ENCODE results near the gene TRH.

The TRH gene

DNA sequence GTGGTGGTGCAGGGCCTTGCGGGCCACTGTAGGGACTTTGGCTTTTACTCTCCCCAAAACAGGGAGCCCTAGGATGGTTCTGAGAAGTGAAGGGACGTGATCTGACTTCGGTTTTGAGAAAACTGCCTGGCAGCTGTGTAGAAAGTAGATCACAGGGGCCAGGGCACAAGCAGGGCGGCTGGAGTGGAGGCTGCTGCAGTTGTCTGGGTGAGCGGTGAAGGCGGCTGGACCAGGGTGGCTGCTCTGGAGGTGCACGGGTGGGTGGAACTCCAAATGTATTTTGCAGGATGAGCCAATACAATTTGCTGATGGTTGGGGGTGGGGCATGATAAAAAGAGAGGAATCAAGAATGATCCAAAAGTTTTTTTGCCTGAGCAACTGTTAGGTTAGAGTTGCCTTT is 29.8 kb upstream of the TRH start:
- H3K4me2 ChIP-seq (ENCODE audit: low read length) = no peak overlapping the region
- H3K4me1 ChIP-seq (ENCODE audit: control insufficient read depth, insufficient read depth, low read length) = no peaks in the 10 kb centered on the region
- no peaks in the 10 kb centered on the region for H3K36me3 ChIP-seq (ENCODE audit: insufficient read depth, low read length)
- H3K9me3 ChIP-seq (replicated peaks; ENCODE audit: low read length) = no peaks in the 10 kb centered on the region
- peaks cover 57% of the 10 kb centered on the region for H3K27me3 ChIP-seq (ENCODE audit: control insufficient read depth, insufficient read depth, low read length)
- H3K4me3 ChIP-seq (ENCODE audit: low read length) = no peak overlapping the region
- H3K9ac ChIP-seq (ENCODE audit: low read depth, low read length) = no peak overlapping the region

DNA sequence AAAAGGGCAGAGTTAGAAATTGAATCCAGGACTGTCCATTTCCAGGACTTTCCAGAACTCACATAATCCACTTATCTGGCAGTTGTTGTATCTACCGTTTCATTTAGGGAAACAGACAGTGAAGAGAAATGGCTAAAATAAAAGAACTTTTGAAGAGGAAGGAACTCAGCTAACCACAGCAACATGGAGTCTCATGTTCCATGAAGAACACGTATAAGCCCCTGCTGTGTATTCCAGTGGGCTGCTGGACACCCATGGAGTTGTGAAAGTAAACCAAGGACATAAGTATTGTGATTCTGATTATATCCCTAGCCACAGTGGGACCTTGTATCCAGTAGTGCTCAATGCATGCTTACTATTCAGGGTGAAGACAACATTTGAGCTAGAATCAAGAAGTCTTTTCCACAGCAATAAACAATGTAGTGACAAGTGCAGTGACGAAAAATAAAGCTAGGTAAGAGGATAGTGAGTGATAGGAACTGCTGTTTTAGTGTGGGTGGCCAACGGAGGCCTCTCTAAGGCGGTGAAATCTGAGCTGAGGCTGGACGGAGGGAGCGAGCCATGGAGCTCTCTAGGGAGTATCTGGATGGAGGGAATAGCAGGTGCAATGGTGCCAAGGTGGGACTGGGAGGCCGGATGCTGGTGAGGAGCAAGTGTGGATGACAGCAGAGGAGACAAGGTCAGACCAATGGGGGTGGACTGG is 26.8 kb upstream of the TRH start:
- Histone ChIP-seq H3K27me3 (ENCODE audit: control insufficient read depth, insufficient read depth, low read length) (peaks cover 60% of the 10 kb centered on the region), H3K36me3 (ENCODE audit: insufficient read depth, low read length) (no peaks in the 10 kb centered on the region), H3K9ac (ENCODE audit: low read depth, low read length) (no peak overlapping the region), H3K4me2 (ENCODE audit: low read length) (no peak overlapping the region), H3K9me3 (replicated peaks; ENCODE audit: low read length) (no peaks in the 10 kb centered on the region), H3K4me1 (ENCODE audit: control insufficient read depth, insufficient read depth, low read length) (no peaks in the 10 kb centered on the region), H3K4me3 (ENCODE audit: low read length) (no peak overlapping the region)

DNA sequence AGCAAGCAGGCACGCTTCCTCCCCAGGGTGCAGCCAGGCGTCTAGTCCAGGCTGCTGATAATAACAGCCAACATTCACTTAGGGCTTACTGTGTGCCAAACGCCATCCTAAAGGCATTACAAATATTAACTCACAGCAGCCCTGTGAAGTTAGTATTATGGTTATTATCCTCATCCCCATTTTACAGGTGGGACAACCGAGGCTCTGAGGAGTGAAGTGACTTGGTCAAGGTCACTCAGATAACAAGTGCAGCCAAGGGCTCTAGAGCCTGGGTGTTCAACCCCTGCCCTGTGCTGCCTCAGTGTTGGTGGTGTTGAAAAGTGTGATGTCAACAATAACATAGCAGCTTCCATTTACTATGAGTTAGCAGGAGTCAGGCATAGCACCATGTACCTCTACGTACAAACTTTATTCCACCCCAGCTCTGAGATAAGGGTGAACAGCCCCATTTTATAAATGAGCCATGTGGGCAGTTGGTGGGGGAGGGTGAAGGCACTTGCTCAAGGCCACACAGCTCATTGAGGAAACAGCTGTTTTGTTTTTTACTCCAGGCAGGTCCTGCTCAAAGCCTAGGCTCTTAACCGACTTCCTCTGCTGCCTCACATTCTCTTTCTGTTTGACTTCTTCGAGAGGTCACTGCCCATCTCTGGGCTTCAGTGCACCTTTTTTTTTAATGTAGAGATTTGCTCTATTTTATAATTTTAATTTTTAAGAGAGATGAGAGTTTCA is 24.0 kb upstream of the TRH start:
- Histone ChIP-seq H3K4me3 (ENCODE audit: low read length) (no peak overlapping the region), H3K9me3 (replicated peaks; ENCODE audit: low read length) (no peaks in the 10 kb centered on the region), H3K4me1 (ENCODE audit: control insufficient read depth, insufficient read depth, low read length) (no peaks in the 10 kb centered on the region), H3K36me3 (ENCODE audit: insufficient read depth, low read length) (no peaks in the 10 kb centered on the region), H3K4me2 (ENCODE audit: low read length) (no peak overlapping the region), H3K9ac (ENCODE audit: low read depth, low read length) (no peak overlapping the region), H3K27me3 (ENCODE audit: control insufficient read depth, insufficient read depth, low read length) (peaks cover 68% of the 10 kb centered on the region)

DNA sequence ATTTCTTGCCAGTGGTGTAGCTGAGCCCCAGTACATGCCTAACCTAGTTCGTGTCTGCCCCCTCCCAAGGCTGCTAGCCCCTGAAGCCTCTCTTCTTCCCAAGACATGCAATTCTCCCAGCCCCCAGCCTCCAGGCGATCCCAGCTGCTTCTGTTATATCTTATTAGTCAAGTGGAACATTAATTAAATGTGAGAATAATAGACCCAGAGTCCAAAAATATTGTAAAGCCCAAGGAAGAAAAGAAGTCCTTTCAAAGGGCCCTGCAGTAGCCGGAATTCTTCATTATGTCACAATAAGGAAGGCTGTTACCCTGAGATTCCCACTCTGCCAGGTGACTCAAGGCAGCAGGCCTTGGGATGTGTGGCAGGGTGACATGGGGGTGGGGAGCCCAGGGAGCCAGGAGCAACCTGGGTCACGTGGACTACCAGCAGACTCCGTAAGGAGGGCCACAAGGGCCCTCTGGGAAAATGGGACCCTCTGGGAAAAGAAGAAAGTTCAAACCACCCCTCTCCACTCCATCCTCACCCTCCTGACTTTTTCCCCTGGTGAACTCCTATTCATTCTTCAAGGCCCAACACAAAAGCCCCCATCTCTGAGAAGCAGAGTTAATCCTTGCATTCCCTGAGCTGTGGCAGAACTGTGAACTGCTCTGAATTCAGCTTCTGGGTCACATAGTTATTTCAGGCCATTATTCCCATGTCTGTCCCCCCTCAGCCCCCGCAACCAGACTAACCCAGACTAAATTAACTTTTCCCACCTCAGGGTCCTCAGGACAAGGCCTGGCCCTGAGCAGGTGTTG is 21.8 kb upstream of the TRH start:
- Histone ChIP-seq H3K4me2 (ENCODE audit: low read length) (no peak overlapping the region), H3K27me3 (ENCODE audit: control insufficient read depth, insufficient read depth, low read length) (peaks cover 62% of the 10 kb centered on the region), H3K4me3 (ENCODE audit: low read length) (no peak overlapping the region), H3K4me1 (ENCODE audit: control insufficient read depth, insufficient read depth, low read length) (no peaks in the 10 kb centered on the region), H3K9ac (ENCODE audit: low read depth, low read length) (no peak overlapping the region), H3K9me3 (replicated peaks; ENCODE audit: low read length) (no peaks in the 10 kb centered on the region), H3K36me3 (ENCODE audit: insufficient read depth, low read length) (no peaks in the 10 kb centered on the region)

DNA sequence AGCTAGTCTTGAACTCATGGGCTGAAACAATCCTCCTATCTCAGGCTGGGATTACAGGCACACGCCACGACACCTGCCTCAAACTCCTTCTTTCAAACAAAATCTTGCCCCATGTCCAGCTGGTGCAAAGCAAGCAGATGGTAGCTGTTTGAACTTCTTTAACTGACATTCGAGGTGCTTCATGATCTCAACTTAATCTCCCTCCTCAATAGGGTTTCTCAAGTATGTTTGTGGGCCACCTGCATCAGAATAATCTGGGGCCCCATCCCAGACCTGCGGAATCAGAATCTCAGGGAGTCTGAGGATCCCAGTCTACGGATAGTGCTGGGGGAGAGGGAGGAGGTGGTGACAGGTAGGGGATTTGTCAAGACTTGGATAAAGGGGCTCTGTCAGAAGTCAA is 20.9 kb upstream of the TRH start:
- Histone ChIP-seq H3K36me3 (ENCODE audit: insufficient read depth, low read length) (no peaks in the 10 kb centered on the region), H3K4me3 (ENCODE audit: low read length) (no peak overlapping the region), H3K9me3 (replicated peaks; ENCODE audit: low read length) (no peaks in the 10 kb centered on the region), H3K4me2 (ENCODE audit: low read length) (no peak overlapping the region), H3K4me1 (ENCODE audit: control insufficient read depth, insufficient read depth, low read length) (no peaks in the 10 kb centered on the region), H3K27me3 (ENCODE audit: control insufficient read depth, insufficient read depth, low read length) (peaks cover 62% of the 10 kb centered on the region), H3K9ac (ENCODE audit: low read depth, low read length) (no peak overlapping the region)

DNA sequence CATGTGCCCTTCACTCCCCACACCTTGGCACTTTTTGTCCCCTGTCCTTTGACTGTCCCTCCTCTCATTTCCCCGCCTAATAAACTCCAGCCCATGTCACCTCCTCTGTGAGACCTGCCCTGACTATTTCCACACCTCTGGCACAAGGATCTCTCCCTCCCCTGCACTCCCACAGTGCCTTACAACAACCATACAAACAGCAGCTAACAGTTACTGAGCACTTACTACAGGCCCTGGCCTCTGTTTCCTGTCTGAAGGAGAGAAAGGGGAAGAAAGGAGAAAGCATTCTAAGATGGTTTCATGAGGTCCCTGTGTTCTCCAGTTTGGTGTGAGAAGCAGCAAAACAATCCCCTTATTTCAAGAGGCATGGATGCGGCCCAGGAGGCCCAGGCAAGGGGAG is 20.0 kb upstream of the TRH start:
- no peak overlapping the region for H3K4me2 ChIP-seq (ENCODE audit: low read length)
- H3K9me3 ChIP-seq (replicated peaks; ENCODE audit: low read length) = no peaks in the 10 kb centered on the region
- peaks cover 54% of the 10 kb centered on the region for H3K27me3 ChIP-seq (ENCODE audit: control insufficient read depth, insufficient read depth, low read length)
- H3K4me3 ChIP-seq (ENCODE audit: low read length) = no peak overlapping the region
- no peaks in the 10 kb centered on the region for H3K4me1 ChIP-seq (ENCODE audit: control insufficient read depth, insufficient read depth, low read length)
- no peak overlapping the region for H3K9ac ChIP-seq (ENCODE audit: low read depth, low read length)
- H3K36me3 ChIP-seq (ENCODE audit: insufficient read depth, low read length) = no peaks in the 10 kb centered on the region

DNA sequence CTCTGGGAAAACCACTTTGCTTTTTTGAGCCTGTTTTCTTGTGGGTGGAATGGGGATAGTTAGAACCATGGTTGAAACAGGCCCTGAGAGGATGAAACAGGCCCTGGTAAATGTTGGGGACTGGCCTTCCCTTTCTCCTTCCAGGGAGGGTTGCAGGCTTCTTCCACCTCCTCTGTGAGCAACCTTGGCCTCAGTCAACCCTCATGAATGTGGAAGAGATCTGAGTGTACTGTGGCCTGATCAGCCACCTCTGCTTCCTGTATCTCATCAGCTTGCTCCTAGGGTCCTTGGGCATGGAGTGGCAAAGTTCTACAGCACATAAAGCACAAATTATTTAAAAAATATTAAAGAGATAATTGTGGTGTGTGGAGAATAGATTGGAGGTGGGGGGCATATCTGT is 17.6 kb upstream of the TRH start:
- Histone ChIP-seq H3K36me3 (ENCODE audit: insufficient read depth, low read length) (no peaks in the 10 kb centered on the region), H3K4me3 (ENCODE audit: low read length) (no peak overlapping the region), H3K27me3 (ENCODE audit: control insufficient read depth, insufficient read depth, low read length) (peaks cover 70% of the 10 kb centered on the region), H3K9me3 (replicated peaks; ENCODE audit: low read length) (no peaks in the 10 kb centered on the region), H3K4me1 (ENCODE audit: control insufficient read depth, insufficient read depth, low read length) (no peaks in the 10 kb centered on the region), H3K4me2 (ENCODE audit: low read length) (no peak overlapping the region), H3K9ac (ENCODE audit: low read depth, low read length) (no peak overlapping the region)

DNA sequence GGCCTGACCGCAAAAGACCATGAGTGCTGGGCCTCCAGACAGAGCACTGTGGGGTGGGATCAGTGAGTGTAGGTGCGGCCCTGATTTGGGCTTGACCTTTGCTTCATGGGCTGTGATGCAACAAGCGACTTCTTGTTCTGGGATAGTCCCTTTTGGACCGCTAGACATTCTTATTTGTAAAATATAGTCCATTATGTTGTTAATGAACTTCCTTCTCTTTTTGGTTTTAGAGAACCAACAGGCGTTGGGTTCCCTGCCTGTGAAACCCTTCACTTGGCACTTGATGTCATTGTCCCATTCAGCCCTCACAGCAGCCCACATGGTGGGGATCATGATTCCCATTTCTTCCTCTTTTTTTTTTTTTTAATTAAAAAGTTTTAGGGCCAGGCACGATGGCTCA is 15.8 kb upstream of the TRH start:
- Histone ChIP-seq H3K4me3 (ENCODE audit: low read length) (no peak overlapping the region), H3K9ac (ENCODE audit: low read depth, low read length) (no peak overlapping the region), H3K36me3 (ENCODE audit: insufficient read depth, low read length) (no peaks in the 10 kb centered on the region), H3K4me1 (ENCODE audit: control insufficient read depth, insufficient read depth, low read length) (no peaks in the 10 kb centered on the region), H3K9me3 (replicated peaks; ENCODE audit: low read length) (no peaks in the 10 kb centered on the region), H3K27me3 (ENCODE audit: control insufficient read depth, insufficient read depth, low read length) (peaks cover 60% of the 10 kb centered on the region), H3K4me2 (ENCODE audit: low read length) (no peak overlapping the region)

DNA sequence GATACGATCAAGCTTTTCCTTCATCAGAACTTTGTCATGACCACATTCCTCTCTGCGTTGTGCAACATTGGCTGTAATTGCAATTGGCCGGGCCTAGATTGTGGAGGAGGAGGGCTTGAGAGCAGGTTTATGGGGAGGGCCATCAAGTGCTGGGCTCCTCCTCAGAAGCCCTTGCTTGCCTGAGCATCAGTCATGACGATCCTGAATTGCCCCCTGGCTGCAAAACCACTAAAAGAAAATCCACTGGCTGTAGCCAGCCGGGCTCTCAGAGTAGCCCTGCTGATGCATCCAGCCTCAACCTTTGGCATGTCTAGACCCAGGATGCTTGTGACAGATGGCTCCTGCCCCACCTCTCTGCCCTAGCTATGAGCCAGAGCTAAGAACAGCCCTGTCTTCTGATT is 13.4 kb upstream of the TRH start:
- no peaks in the 10 kb centered on the region for H3K36me3 ChIP-seq (ENCODE audit: insufficient read depth, low read length)
- H3K4me2 ChIP-seq (ENCODE audit: low read length) = no peak overlapping the region
- peaks cover 36% of the 10 kb centered on the region for H3K27me3 ChIP-seq (ENCODE audit: control insufficient read depth, insufficient read depth, low read length)
- H3K9me3 ChIP-seq (replicated peaks; ENCODE audit: low read length) = no peaks in the 10 kb centered on the region
- no peak overlapping the region for H3K4me3 ChIP-seq (ENCODE audit: low read length)
- no peaks in the 10 kb centered on the region for H3K4me1 ChIP-seq (ENCODE audit: control insufficient read depth, insufficient read depth, low read length)
- H3K9ac ChIP-seq (ENCODE audit: low read depth, low read length) = no peak overlapping the region

DNA sequence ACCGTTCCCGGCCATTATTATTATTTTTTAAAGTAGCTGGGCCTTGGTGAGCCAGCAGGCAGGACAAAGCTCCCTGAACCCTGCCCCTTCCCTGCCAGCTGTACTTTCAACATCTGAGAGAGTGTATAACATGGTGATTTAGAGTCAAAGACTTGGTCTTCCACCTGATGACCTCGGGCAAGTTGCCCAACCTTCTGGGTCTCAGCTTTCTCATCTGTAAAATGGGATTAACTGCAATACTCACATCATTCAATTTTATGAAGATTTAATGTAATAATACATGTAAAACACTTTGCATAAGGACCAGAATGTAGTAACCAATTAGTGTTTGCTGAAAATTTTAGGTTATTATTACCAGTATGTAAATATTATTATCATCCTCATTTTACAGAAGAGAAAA is 11.9 kb upstream of the TRH start:
- H3K27me3 ChIP-seq (ENCODE audit: control insufficient read depth, insufficient read depth, low read length) = peaks cover 36% of the 10 kb centered on the region
- no peak overlapping the region for H3K4me2 ChIP-seq (ENCODE audit: low read length)

DNA sequence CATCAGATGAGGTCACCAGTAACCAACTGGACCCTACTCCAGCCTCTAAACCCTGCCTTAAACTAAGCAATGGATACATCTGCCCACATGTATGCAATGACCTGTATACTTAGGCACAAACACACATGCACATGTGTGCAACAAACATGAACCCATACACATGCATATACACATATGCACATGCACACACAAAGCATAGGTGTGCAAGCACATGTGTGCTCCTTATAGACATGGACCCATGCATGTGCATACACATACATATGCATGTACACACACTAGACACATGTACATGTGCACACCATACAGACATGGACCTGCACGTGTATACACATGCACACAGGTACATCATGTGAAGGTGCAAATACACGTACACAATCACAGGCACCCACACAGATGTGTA is 8.6 kb upstream of the TRH start:
- Histone ChIP-seq H3K4me1 (ENCODE audit: control insufficient read depth, insufficient read depth, low read length) (no peaks in the 10 kb centered on the region), H3K27me3 (ENCODE audit: control insufficient read depth, insufficient read depth, low read length) (peaks cover 31% of the 10 kb centered on the region), H3K36me3 (ENCODE audit: insufficient read depth, low read length) (no peaks in the 10 kb centered on the region), H3K4me3 (ENCODE audit: low read length) (no peak overlapping the region), H3K9ac (ENCODE audit: low read depth, low read length) (no peak overlapping the region), H3K4me2 (ENCODE audit: low read length) (no peak overlapping the region), H3K9me3 (replicated peaks; ENCODE audit: low read length) (no peaks in the 10 kb centered on the region)

More for the DNA sequence above, 11.9 kb upstream of the TRH start:
- no peaks in the 10 kb centered on the region for H3K36me3 ChIP-seq (ENCODE audit: insufficient read depth, low read length)
- no peaks in the 10 kb centered on the region for H3K9me3 ChIP-seq (replicated peaks; ENCODE audit: low read length)
- no peaks in the 10 kb centered on the region for H3K4me1 ChIP-seq (ENCODE audit: control insufficient read depth, insufficient read depth, low read length)
- H3K4me3 ChIP-seq (ENCODE audit: low read length) = no peak overlapping the region
- H3K9ac ChIP-seq (ENCODE audit: low read depth, low read length) = no peak overlapping the region
